ENCODE results near the gene AMD1. TPM values are rescaled to one million over a fixed set of nuclear protein-coding genes. Genes with fewer than 3 reads are reported as not detected.
"Not testable (repeated sequence)": the region's sequence is repeated elsewhere in the genome, so short reads cannot be mapped to it uniquely, and the experiment has no call there.

The AMD1 gene
- total RNA-seq, 4 donors from 2014 or later, result 77.2 to 194 (median 124) TPM

DNA sequence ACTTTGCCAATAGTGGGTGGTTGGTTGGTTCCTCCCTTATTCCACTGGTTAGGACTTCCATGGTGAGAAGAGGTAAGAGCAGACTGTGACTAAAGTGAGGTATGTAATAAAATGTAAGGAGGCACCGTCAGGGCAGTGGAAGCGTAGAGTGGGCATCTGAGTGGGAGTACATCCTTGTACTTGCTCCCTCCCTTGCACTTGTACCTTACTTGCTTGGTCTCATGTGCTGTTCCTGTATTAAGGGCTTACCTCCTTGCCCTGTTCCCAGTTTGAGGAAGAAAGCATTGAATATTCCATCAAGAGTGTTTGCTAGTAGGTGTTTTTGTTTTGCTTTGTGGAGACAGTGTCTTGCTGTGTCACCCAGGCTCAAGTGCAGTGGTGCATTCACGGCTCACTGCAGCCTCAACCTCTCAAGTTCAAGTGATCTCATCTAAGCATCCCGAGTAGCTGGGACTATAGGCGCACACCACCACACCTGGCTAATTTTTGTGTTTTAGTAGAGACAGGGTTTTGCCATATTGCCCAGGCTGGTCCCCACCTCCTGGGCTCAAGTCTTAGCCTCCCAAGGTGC, 25.5 kb downstream of the AMD1 start:
- Histone ChIP-seq H3K9me3 (no peaks in the 10 kb centered on the region), H3K4me1 (no peaks in the 10 kb centered on the region), H3K27me3 (no peaks in the 10 kb centered on the region), H3K4me3 (replicated peaks in 1 of 3) (no peak overlapping the region), H3K36me3 (peaks cover 14 to 23% of the 10 kb centered on the region in 2 donors), H3K27ac (no peak overlapping the region)
- no peak for TF ChIP-seq POLR2A (IDR thresholded peaks at IDR 0.05)
- TF ChIP-seq, protein P1, sequence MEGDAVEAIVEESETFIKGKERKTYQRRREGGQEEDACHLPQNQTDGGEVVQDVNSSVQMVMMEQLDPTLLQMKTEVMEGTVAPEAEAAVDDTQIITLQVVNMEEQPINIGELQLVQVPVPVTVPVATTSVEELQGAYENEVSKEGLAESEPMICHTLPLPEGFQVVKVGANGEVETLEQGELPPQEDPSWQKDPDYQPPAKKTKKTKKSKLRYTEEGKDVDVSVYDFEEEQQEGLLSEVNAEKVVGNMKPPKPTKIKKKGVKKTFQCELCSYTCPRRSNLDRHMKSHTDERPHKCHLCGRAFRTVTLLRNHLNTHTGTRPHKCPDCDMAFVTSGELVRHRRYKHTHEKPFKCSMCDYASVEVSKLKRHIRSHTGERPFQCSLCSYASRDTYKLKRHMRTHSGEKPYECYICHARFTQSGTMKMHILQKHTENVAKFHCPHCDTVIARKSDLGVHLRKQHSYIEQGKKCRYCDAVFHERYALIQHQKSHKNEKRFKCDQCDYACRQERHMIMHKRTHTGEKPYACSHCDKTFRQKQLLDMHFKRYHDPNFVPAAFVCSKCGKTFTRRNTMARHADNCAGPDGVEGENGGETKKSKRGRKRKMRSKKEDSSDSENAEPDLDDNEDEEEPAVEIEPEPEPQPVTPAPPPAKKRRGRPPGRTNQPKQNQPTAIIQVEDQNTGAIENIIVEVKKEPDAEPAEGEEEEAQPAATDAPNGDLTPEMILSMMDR (IDR thresholded peaks at IDR 0.05), result no peak
- WGBS, 2 donors, result 67 to 72% methylated on average over 5 of the region's 5 CpGs
- intact Hi-C loops (cut with DNase I), result no loop called here
- peak; percentile 12 to 28 for DNase-seq

DNA sequence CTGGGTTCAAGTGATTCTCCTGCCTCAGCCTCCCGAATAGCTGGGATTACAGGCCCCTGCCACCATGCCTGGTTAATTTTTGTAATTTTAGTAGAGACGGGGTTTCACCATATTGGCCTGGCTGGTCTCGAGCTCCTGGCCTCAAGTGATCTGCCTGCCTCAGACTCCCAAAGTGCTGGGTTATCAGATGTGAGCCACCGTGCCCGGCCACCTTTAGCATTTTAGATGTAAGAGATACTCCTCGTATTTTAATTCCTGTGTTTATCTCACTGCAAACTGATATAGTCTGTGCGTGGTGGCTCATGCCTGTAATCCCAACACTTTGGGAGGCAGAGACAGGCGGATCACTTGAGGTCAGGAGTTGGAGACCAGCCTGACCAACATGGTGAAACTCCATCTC, 27.0 kb downstream of the AMD1 start:
- peaks cover 5 to 12% of the 10 kb centered on the region in 2 donors for H3K36me3 ChIP-seq
- H3K27ac ChIP-seq; H3K9me3 ChIP-seq; intact Hi-C loops (cut with DNase I); H3K4me1 ChIP-seq; H3K27me3 ChIP-seq; H3K4me3 ChIP-seq (replicated peaks in 1 of 3); DNase-seq: not testable (repeated sequence)
- WGBS, 2 donors, result 93 to 98% methylated on average over 8 of the region's 8 CpGs

DNA sequence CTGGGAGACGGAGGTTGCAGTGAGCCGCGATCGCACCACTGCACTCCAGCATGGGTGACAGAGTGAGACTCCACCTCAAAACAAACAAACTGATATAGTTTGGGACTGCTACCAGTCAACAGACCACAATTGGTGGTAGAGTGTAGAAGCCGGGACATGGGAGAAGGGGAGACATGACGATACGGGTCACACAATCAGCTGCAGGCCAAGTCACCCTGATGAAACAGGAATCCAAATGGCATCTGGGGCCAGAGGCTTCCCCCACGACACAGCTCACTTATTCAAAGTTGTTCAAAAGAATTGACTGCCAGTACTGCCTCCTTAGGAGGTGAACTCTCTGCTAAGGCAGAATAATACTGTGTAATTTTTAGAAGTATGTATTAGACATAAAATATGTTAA, 27.5 kb downstream of the AMD1 start:
- Histone ChIP-seq H3K4me1 (no peaks in the 10 kb centered on the region), H3K27ac (no peak overlapping the region), H3K4me3 (replicated peaks in 1 of 3) (no peak overlapping the region), H3K36me3 (peaks cover under 1 to 7% of the 10 kb centered on the region in 2 donors), H3K27me3 (no peaks in the 10 kb centered on the region), H3K9me3 (no peaks in the 10 kb centered on the region)
- intact Hi-C loops (cut with DNase I), result no loop called here
- DNase-seq, result no peak
- WGBS, 2 donors, result 93 to 94% methylated on average over 8 of the region's 8 CpGs
- TF ChIP-seq, protein P1 (IDR thresholded peaks at IDR 0.05), result no peak
- no peak for TF ChIP-seq POLR2A (IDR thresholded peaks at IDR 0.05)

DNA sequence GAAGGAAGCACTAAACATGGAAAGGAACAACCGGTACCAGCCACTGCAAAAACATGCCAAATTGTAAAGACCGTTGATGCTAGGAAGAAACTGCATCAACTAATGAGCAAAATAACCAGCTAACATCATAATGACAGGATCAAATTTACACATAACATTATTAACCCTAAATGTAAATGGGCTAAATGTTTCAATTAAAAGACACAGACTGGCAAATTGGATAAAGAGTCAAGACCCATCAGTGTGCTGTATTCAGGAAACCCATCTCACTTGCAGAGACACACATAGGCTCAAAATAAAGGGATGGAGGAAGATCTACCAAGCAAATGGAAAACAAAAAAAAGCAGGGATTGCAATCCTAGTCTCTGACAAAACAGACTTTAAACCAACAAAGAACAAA, 31.7 kb downstream of the AMD1 start:
- H3K9me3 ChIP-seq; intact Hi-C loops (cut with DNase I); H3K4me3 ChIP-seq (replicated peaks in 1 of 3); H3K27ac ChIP-seq; H3K36me3 ChIP-seq; H3K27me3 ChIP-seq; H3K4me1 ChIP-seq; DNase-seq: not testable (repeated sequence)
- 95 to 100% methylated on average over 2 of the region's 2 CpGs for WGBS, 2 donors

DNA sequence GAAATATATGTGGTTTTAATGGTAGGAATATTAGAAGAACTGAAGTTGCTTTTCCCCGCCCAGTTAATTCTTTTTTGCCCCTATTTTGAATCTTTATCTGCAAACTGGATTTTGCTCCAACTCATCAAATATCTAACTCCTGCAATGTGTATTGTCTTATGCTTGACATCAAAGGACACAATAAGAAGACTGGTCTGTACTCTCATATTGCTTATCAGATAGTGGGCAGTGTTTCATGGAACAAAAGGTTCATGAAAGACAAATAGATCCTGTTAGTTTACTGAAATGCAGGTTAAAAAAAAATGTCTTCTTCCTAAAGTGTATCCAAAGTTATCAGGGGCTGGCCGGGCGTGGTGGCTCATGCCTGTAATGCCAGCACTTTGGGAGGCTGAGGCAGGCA, 56.2 kb downstream of the AMD1 start:
- no peak for TF ChIP-seq POLR2A (IDR thresholded peaks at IDR 0.05)
- TF ChIP-seq, protein P1 (IDR thresholded peaks at IDR 0.05), result no peak
- 93 to 100% methylated on average over 3 of the region's 3 CpGs for WGBS, 2 donors
- H3K4me1 ChIP-seq, result no peaks in the 10 kb centered on the region
- H3K27ac ChIP-seq, result no peak overlapping the region
- H3K27me3 ChIP-seq, result no peaks in the 10 kb centered on the region
- no peaks in the 10 kb centered on the region for H3K9me3 ChIP-seq
- intact Hi-C loops (cut with DNase I), result no loop called here
- H3K36me3 ChIP-seq, result no peaks in the 10 kb centered on the region
- H3K4me3 ChIP-seq (replicated peaks in 1 of 3), result no peak overlapping the region
- DNase-seq, result no peak

DNA sequence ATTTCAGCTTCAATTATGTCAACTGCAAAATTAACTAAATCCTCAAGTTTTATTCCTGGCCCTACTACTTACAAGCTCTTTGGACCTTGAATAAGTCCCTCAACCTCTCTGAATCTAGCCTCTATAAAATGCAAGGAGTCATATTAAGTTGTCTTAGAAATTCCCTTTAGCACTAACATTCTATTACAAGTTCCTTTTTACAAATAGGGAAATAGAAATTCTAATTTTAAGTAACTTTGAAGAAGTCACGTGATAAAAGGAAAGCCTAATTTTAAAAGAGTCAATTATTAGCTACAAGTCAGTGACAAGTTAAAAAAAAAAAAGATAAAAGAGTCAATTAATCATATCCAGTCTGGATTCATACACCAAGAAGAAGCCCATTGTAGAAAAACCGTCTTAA, 59.3 kb downstream of the AMD1 start:
- Histone ChIP-seq H3K27ac (no peak overlapping the region), H3K4me1 (no peaks in the 10 kb centered on the region), H3K9me3 (no peaks in the 10 kb centered on the region), H3K36me3 (no peaks in the 10 kb centered on the region), H3K27me3 (no peaks in the 10 kb centered on the region), H3K4me3 (replicated peaks in 1 of 3) (no peak overlapping the region)
- no peak for TF ChIP-seq POLR2A (IDR thresholded peaks at IDR 0.05)
- TF ChIP-seq, protein P1 (IDR thresholded peaks at IDR 0.05), result no peak
- no peak for DNase-seq
- intact Hi-C loops (cut with DNase I), result no loop called here
- WGBS, 2 donors, result 87 to 89% methylated on average over 2 of the region's 2 CpGs

All from thyroid gland (tissue), 4 donors.